SU-DHL-6 (cell line): ENCODE data around the gene MARCO.

Experiments used
- H2AFZ ChIP-seq: fragments of 200-600 bp; sonication (generic); 2 replicates; pipeline ENCODE4 v1.6.1; 2014; ENCODE audit warnings: low read depth, mild to moderate bottlenecking, moderate library complexity, mixed read lengths, antibody characterized with exemption, low read length; ENCODE audit not compliant: severe bottlenecking
- H3F3A ChIP-seq: fragments of 200-600 bp; shearing (Covaris generic); 2 replicates; pipeline ENCODE4 v1.6.0; 2016; ENCODE audit warnings: antibody characterized with exemption, mild to moderate bottlenecking; ENCODE audit not compliant: insufficient read depth
- H3K27ac ChIP-seq: fragments of 200-600 bp; sonication (generic); 2 replicates; pipeline ENCODE4 v1.5.1; 2016; ENCODE audit warnings: low read depth, mild to moderate bottlenecking, low read length, moderate library complexity, mixed read lengths
- H3K27me3 ChIP-seq: fragments of 200-600 bp; sonication (generic), shearing (Covaris generic); 2 replicates; pipeline ENCODE4 v1.6.0; 2014; ENCODE audit warnings: mild to moderate bottlenecking, low read length
- H3K36me3 ChIP-seq: fragments of 200-600 bp; sonication (generic); 2 replicates; pipeline ENCODE4 v1.6.1; 2014; ENCODE audit warnings: mild to moderate bottlenecking, low read length, mixed read lengths
- H3K4me2 ChIP-seq: fragments of 300-600, 200-600 bp; shearing (Covaris generic), sonication (generic); 2 replicates; pipeline ENCODE4 v1.6.0; 2014; ENCODE audit warnings: low read length, low read depth, mild to moderate bottlenecking; ENCODE audit not compliant: poor library complexity, severe bottlenecking
- H3K4me3 ChIP-seq: fragments of 200-600 bp; sonication (generic); 2 replicates; pipeline ENCODE4 v1.5.1; 2014; ENCODE audit warnings: antibody characterized with exemption, low read length, mild to moderate bottlenecking, mixed read lengths; ENCODE audit not compliant: insufficient read depth, poor library complexity, severe bottlenecking
- H3K79me2 ChIP-seq: fragments of 200-600 bp; sonication (generic); 2 replicates; pipeline ENCODE4 v1.6.1; 2014; ENCODE audit warnings: mild to moderate bottlenecking, low read length, moderate library complexity; ENCODE audit not compliant: insufficient read depth
- H3K9ac ChIP-seq: fragments of 200-600 bp; sonication (generic); 2 replicates; pipeline ENCODE4 v1.7.0; 2014; ENCODE audit warnings: mild to moderate bottlenecking, low read length
- H3K9me2 ChIP-seq: fragments of 200-600 bp; sonication (generic); replicated peaks from 2 replicates; pipeline ENCODE4 v1.6.1; 2014; ENCODE audit warnings: low read length; ENCODE audit not compliant: insufficient read depth
- H3K9me3 ChIP-seq: fragments of 200-600 bp; sonication (generic); 2 replicates; pipeline ENCODE4 v1.6.1; 2014; ENCODE audit warnings: low read length, mixed read lengths; ENCODE audit not compliant: insufficient read depth
- H4K20me1 ChIP-seq: fragments of 200-600 bp; sonication (generic); 2 replicates; pipeline ENCODE4 v1.6.1; 2014; ENCODE audit warnings: low read depth, mild to moderate bottlenecking, antibody characterized with exemption, low read length, moderate library complexity, mixed read lengths
- EZH2phosphoT487 ChIP-seq: fragments of 200-600 bp; sonication (generic), shearing (Covaris generic); conservative IDR thresholded peaks from 2 replicates; pipeline ENCODE4 v1.6.1; 2018; ENCODE audit warnings: mild to moderate bottlenecking, antibody characterized with exemption, low read length, moderate library complexity, mixed read lengths
- TF ChIP-seq, protein P1 (sequence below): fragments of 200-600 bp; sonication (generic); IDR thresholded peaks from one replicate; pipeline ENCODE4 v1.5.1; 2017; ENCODE audit warnings: antibody characterized with exemption, mild to moderate bottlenecking, low read length, moderate library complexity; ENCODE audit not compliant: insufficient read depth, poor library complexity, severe bottlenecking

The MARCO gene

DNA sequence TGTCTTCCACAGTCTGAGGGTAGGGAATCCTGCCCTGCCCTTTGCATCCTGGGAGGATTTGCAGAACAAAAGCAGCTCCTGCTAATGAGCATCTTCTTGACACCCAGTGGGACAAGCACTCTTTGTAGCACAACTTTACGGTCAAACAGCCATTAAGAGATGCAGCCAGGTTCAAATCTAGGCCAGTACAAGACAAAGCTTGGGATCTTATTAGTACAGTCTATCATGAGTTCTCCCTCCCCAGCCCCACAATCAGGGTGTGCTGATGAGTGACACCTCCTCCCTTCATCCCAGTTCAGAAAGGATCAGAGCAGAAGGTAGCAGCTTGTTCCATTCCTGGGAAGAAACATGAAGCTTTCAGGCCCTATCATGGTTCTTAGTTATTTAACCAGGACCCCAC lies 41.9 kb downstream of the MARCO start:
- H2AFZ ChIP-seq: no peak overlapping the region
- H3K9me3 ChIP-seq: no peaks in the 10 kb centered on the region
- H3K9me2 ChIP-seq: no peaks in the 10 kb centered on the region
- H3K4me2 ChIP-seq: no peak overlapping the region
- H3K4me3 ChIP-seq: no peak overlapping the region
- H3K27me3 ChIP-seq: no peaks in the 10 kb centered on the region
- no peaks in the 10 kb centered on the region for H4K20me1 ChIP-seq
- no peaks in the 10 kb centered on the region for H3K79me2 ChIP-seq
- no peak overlapping the region for H3K27ac ChIP-seq
- no peak overlapping the region for H3K9ac ChIP-seq
- no peaks in the 10 kb centered on the region for H3K36me3 ChIP-seq
- H3F3A ChIP-seq: no peaks in the 10 kb centered on the region
- TF ChIP-seq, protein P1, sequence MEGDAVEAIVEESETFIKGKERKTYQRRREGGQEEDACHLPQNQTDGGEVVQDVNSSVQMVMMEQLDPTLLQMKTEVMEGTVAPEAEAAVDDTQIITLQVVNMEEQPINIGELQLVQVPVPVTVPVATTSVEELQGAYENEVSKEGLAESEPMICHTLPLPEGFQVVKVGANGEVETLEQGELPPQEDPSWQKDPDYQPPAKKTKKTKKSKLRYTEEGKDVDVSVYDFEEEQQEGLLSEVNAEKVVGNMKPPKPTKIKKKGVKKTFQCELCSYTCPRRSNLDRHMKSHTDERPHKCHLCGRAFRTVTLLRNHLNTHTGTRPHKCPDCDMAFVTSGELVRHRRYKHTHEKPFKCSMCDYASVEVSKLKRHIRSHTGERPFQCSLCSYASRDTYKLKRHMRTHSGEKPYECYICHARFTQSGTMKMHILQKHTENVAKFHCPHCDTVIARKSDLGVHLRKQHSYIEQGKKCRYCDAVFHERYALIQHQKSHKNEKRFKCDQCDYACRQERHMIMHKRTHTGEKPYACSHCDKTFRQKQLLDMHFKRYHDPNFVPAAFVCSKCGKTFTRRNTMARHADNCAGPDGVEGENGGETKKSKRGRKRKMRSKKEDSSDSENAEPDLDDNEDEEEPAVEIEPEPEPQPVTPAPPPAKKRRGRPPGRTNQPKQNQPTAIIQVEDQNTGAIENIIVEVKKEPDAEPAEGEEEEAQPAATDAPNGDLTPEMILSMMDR: no peak
- TF ChIP-seq EZH2phosphoT487: no peak

DNA sequence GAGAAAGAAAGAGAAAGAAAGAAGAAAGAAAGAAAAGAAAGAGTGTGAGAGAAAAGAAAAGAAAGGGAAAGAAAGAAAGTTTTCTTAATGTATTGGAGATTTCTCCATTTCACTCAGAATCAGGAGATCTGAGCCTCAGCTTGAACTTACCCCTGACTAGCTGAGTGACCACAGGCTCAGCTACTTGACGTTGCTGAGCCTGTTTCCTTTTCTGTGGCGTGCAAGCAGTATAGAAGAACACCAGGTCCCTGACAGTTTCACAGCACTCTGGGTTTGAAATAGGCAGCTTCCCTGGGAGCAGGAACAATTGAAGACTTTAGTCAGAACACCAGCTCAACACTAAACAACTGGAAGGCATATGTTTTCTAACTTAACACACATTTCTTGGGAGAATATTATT lies 44.7 kb downstream of the MARCO start:
- no peak for TF ChIP-seq EZH2phosphoT487
- TF ChIP-seq, protein P1: no peak
- H3K79me2 ChIP-seq: no peaks in the 10 kb centered on the region
- H3K36me3 ChIP-seq: no peaks in the 10 kb centered on the region
- H3K27me3 ChIP-seq: no peaks in the 10 kb centered on the region
- H3K9me2 ChIP-seq: no peaks in the 10 kb centered on the region
- H3K4me2 ChIP-seq: no peak overlapping the region
- H3K27ac ChIP-seq: no peak overlapping the region
- H3F3A ChIP-seq: no peaks in the 10 kb centered on the region
- H3K9ac ChIP-seq: no peak overlapping the region
- no peaks in the 10 kb centered on the region for H4K20me1 ChIP-seq
- H3K4me3 ChIP-seq: no peak overlapping the region
- no peak overlapping the region for H2AFZ ChIP-seq
- no peaks in the 10 kb centered on the region for H3K9me3 ChIP-seq

DNA sequence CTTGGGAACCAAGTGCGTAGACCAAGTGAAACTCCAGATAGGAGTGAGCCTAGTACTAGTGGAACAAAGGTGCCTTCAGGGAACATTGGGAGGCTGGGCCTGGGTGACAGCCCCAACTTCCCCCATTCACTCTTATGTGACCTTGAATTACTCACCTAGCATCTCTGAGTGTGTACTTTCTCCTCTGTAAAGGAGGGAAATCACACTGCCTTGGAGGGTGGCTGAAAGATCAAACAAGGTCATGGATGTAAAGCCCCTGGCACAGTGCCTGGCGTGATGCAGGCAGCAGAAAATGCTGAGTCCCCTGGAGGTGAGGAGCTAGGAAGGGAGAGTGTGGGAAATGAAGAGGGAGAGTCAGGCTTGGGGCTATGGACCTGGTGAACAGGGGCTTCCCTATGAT lies 45.9 kb downstream of the MARCO start:
- Histone ChIP-seq H3K9me2 (no peaks in the 10 kb centered on the region), H3K36me3 (no peaks in the 10 kb centered on the region), H3F3A (no peaks in the 10 kb centered on the region), H3K27me3 (no peaks in the 10 kb centered on the region), H4K20me1 (no peaks in the 10 kb centered on the region), H3K27ac (no peak overlapping the region), H3K9me3 (no peaks in the 10 kb centered on the region), H3K79me2 (no peaks in the 10 kb centered on the region), H3K4me3 (no peak overlapping the region), H3K4me2 (no peak overlapping the region), H2AFZ (no peak overlapping the region), H3K9ac (no peak overlapping the region)
- no peak for TF ChIP-seq EZH2phosphoT487
- TF ChIP-seq, protein P1: no peak
